RPMI7951 (cell line): ENCODE results near the gene CCDC126. TPM values are rescaled to one million over a fixed set of nuclear protein-coding genes. Genes with fewer than 3 reads are reported as not detected.
"Not testable (repeated sequence)": the region's sequence is repeated elsewhere in the genome, so short reads cannot be mapped to it uniquely, and the experiment has no call there.

Experiments
- DNase-seq: peaks from one replicate; pipeline ENCODE4 v3.0.0-alpha.2; 2012; ENCODE audit warnings: low read depth
- total RNA-seq: library from RNA; depleted of rRNA; stranded (reverse); fragments of >200 nt; shearing (Covaris generic); gene quantifications from 2 replicates; pipeline ENCODE4 v1.2.3, GENCODE V29; 2014; rRNA removed

The CCDC126 gene, protein sequence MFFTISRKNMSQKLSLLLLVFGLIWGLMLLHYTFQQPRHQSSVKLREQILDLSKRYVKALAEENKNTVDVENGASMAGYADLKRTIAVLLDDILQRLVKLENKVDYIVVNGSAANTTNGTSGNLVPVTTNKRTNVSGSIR
- total RNA-seq: 14.4 and 27.6 TPM in 2 replicates

DNA sequence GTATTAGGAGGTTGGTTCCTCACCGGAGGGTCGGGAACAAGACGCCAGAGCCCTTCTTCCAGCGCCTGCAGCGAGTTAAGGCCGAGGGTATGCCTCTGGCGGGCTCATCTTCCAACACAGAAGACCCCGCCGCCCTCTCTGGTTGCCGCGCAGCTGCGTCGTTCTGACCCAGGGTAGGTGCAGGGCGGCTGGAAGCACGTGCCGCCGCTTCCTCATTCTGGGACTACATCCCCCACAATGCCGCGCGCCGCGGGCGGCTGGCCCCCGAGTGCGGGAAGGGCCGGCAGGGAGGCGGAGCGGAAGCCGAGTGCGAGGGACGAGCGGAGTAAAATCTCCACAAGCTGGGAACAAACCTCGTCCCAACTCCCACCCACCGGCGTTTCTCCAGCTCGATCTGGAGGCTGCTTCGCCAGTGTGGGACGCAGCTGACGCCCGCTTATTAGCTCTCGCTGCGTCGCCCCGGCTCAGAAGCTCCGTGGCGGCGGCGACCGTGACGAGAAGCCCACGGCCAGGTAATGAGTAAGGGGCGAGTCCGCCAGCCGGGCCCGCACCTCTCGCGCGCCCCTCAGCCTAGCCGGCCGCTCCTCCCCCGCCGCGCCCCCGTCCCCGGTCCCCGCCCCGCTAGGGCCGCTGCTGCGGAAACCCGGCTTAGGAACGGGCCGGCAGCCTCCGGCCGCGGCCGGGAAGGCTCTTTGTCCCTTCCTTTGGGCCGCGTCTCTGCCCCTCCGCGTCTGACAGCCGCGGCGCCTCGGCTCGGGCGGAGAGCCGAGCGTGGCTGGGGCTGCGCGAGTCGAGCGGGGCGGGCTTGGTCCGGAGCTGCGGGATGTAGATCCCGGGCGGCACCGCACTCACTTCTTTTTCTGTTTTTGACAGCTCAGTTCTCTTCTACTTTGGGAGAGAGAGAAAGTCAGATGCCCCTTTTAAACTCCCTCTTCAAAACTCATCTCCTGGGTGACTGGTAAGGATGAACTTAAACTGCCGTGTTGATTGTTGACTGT lies at the start of gene CCDC126:
TSS of gene CCDC126 (plus strand) at position 289 of the 998 bp plus-strand sequence. CDS start 13,934 bp downstream, outside the sequence.
- peak; percentile 94 for DNase-seq

DNA sequence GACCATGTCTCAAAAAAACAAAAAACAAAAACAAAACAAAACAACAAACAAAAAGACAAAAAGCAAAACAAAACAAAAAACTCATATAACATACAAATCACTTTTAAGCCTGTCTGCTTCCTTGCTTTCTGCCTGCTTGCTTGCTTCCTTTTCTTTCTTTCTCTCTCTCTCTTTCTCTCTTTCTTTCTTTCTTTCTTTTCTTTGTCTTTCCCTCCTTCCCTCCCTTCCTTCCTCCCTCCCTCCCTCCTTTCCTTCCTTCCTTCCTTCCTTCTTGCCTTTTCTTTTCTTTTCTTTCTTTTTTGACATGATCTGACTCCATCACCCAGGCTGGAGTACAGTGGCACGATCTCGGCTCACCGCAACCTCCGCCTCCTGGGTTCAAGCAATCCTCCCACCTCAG lies 49.5 kb upstream of the CCDC126 start:
- DNase-seq: no peak

DNA sequence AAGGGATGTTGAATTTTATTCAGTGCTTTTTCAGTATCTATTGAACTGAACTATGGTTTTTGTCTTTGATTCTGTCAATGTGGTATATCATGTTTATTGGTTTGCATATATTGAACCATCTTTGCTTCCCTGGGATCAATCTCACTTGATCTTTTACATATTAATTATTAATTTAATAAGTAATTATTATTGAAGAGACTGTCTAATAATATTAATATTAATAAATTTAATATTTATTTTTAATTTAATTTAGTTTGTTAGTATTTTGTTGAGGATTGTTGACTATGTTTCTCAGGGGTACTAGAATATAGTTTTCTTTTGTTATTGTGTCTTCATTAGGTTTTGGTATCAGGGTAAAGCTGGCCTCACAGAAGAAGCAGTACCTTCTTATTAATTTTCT lies 38.9 kb upstream of the CCDC126 start:
- DNase-seq: no peak

DNA sequence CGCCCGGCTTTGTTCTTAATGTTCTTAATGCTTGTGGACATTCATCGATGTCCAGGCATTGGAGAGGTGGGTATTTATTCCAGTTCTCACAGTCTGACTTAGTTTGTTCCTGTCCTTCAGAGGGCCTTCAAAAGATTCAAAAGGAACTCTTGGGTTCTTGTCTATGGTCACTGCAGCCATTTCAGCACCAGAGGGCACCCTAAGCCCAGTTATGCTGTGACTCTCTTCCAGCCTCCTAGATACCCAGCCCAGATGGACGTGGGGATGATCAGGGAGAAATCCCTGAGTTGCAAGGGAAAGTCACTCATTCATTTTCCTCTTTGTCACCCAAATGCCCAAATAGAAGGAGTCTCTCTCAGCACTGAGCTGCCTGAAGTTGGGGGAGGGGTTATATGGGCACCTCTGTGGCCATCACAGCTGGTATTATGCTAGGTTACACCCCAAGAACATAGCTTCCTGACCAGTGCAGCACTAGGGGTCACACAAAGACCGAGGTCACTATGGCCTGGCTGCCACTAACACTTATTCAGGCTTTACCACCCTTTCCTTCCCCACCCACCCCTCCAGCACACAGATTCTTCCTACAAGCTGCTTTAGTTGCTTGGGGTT lies 26.5 kb upstream of the CCDC126 start:
- peak; percentile 82 for DNase-seq

DNA sequence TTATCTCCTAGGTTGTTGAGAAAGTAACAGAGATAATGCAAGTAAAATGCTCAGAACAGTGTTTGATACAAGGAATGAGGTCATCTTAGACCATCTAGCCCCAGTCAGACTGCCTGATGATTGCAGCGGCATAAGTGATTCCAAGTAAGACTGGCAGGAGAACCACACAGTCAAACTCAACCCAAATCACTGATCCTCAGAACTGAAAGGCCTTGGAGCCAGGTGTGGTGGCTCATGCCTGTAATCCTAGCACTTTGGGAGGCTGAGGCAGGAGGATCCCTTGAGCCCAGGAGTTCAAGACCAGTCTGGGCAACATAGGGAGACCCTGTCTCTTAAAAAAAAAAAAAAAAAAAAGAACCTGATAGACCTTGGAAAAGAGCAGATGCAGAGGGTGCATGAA lies 15.2 kb upstream of the CCDC126 start:
- not testable (repeated sequence) for DNase-seq

DNA sequence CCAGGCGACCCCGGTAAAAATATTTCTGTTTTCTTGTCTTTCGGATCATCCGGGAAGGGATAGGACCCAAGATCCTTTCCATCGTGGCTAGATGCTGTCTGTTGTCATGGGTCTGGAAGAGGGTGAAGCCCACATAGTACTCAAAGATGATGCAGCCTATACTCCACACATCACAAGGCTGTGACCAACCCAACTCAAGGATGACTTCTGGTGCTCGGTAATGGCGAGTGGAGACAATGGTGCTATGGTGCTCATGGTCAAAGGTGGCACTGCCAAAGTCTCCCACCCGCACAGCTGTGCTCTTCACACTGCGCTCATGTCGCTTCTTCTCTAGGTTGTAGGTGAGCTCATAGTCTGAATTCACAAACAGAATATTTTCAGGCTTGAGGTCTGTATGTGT lies 11.9 kb upstream of the CCDC126 start:
- not testable (repeated sequence) for DNase-seq

DNA sequence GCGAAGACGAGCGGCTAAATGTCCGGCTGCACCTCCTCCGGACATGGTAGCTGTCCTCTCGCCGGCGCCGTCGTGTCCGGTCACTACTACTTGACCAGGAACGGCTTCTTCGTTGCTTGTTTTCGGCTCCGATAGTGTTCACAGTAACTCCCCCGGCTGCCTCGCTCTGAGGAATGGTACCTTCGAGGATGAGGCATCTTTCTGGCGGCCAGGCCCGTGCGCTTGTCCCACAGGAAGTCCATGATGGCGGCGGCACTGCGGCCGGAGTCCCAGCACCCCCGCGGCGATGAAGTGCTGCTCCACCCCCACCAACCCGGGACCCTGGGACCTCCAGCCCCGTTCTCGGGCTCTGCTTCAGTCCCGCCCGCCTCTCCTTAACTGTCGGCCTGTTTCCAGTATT lies 11.0 kb upstream of the CCDC126 start:
- DNase-seq: no peak

DNA sequence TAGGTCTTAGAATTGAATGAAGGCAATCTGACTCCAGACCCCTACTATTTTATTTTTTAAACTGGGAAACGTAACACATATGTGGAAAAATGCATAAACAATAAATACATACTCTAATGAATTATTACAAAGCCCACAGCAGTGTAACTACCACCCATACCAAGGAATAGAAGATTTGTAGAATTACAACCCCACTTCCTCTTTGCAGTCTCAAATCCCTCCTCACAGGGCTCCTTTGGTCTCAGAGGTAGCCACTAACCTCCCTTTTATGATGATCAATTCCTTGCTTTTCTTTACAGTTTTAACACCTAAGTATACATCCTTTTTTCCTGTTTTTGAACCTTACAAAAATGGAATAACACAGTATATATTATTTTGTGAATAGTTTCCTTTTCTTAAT lies 6.7 kb upstream of the CCDC126 start:
- DNase-seq: no peak

DNA sequence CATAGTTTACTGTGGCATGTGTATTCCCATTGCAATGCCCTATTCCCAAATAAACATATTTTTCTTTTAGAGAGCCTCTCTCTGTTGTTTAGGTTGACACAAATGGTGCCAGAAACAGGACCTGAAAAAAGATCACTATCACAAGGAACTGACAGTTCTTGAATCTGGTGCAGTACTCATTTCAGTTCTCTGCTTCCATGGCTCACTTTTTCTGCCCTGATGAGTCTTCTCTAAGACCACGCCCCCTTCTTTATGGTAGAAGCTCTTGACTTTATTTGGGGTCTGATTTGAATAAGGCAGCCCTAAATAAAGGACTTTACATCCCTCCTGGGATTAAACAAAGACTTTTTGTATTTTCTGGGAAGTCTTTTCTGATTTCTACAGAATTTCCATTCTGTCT lies 3.5 kb upstream of the CCDC126 start:
- peak; percentile 7 for DNase-seq

DNA sequence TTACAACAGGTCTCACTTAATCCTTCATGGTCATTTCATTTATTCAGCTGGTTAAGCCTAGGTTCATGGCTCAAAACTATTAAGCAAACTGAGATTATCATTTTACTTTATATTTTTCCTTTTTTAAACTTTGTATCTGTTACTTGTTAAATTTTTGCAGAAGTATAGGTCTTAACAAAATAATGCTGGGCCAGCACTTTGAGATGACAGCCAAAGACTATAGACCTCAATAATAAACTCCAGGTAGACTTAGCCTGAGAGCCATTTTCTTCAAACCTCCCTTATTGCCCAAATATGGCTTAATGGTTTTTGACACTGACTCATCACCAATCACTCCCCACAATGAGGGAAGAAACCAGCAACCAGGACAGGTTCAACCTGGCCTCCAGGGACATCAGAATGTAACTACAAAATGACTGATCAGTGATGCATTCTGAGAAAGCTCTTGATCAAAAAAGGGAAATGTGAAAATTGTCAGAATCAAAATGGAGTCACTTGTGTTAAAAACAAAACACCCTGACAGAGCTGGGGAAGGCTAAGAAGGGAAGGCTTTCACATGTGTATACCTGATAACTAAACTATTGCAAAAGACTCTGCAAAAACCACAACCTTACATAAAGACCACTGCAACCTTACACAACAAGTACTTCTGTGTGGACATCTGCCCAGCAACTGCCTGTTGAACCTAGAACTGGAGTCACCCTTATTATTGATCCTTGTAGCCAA lies 2.1 kb upstream of the CCDC126 start:
- peak; percentile 24 for DNase-seq

DNA sequence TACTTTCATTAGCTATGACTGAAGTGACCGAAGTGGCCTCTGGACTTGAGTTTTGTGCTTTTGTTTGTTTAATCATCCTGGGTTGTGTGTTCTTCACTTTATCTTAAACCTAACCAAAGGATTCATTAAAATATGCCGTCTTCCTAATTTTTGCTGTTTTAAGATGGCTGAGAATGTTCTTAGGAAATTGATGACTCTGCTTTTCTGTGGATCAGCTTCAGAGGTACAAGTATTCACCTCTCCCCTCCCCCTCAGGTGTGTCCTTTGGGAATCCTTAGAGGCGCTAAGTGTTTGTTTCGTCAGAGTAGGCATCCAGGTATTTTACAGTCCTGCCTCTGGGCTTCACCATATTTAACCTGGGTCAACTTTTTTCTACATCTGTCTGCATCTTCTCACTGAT lies 1.1 kb downstream of the CCDC126 start:
- DNase-seq: no peak

DNA sequence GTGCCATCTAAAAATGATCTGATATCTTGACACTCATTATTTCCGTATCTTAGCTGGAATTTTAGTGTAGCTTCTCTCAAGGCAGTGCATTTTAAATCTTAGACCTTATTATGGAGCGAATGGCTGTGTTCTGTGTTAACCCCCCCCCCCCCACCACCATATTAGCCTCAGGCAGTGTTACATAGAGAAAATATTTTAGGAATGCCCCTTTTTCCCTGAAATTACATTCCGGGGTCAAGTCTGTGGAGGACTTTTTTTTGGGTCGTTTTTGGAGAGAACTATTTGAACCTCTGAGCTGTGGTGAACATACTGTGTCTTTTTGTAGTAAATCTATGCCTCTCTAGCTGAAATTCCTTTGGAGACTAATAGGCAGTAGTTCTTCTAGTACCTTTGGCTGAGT lies 3.1 kb downstream of the CCDC126 start:
- DNase-seq: peak; percentile 59

DNA sequence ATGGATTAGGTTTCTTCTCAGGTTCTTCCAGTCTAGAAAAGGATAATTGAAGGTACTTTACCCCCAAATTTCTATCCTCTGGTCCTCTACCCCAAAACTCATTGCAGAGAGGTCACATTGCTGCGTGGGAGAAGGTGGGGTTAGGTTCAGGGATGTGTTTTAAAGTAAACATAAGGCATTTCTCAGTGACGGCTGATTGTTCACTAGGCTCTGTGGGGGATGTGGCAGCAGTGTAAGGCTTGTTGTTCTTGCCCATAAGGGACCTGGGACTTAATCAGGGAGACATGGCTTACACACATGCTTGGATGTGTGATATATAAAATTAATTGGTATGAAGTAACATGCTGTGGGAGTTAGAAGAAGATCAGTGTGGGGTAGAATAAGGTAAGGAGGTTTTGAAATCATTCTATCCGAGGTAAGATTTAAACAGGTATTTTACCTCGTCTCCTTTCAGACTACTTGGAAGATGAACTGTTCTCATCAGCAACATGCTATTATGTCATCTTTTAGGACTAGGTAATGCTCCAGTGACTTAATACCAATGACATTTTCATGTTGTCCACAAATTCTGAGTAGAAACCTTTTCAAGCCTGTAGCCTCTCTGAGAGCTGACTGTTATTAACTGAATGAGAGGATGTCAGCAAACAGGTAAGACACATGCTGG lies 6.6 kb downstream of the CCDC126 start:
- no peak for DNase-seq

DNA sequence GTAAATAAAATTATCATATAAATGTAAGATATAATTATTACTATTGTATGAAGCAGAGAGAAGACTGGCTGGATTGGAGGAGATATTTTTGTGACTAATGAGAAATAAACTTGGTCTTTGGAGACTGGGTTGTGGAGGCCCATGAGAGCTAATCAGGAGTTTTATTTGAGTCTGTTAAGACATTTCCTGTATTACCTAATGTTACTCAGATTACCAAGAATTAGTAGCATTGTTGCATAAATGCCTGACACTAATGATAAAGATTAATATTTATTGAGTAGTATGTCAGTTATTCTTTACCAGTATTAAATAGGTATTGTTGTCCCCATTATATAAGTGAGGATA lies 7.1 kb downstream of the CCDC126 start:
- DNase-seq: no peak

DNA sequence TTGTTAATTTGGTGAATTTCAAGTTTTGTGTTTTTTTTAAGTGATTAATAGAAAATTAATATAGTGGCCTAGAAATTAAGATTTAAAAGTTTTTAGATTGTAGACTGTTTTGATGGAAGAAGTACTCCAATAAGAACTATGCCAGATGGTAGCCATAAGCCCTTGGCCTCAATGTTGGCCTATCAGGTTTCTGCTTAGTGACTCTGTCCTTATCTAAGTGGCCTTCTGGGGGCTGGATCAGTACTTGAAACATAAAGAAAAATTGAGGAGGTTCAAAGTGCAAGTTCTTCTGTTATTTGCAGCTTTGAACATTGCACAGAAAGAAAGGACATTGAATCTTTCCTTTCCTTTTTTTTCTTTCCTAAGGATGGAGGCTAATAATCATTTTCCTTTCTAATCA lies 9.9 kb downstream of the CCDC126 start:
- no peak for DNase-seq

DNA sequence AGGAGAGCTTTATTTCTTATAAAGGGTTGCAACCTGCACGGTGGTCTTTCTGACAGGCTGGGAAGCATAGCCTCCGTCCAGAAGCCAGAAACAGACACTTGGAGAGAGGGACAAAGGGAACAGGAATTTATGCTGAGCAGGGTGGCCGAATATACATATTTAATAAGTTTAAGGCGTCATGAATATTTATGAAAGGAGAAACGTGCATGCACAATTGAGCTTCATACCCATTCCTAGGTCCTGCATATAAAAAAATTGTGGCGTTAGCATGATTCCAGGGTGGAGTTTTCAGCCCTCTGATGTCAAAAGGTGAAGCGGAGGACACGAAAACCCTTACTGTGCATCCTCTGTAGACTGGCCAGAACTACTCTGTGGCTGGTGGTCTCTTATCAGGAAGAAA lies 10.7 kb downstream of the CCDC126 start:
- no peak for DNase-seq

DNA sequence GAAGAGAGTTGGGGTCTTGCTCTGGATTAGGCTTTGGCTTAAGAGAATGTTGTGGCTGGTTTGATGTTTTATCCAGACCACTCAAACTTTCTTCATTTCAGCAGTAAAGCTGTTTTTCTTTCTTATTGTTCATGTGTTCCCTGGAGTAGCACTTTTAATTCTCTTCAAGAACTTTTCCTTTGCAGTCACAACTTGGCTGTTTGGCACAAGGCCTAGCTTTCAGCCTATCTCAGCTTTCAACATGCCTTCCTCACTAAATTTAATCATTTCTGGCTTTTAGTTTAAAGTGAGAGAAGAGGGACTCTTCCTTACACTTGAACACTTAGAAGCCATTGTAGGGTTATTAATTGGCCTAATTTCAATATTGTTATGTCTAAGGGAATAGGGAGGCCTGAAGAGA lies 18.1 kb downstream of the CCDC126 start:
- no peak for DNase-seq

DNA sequence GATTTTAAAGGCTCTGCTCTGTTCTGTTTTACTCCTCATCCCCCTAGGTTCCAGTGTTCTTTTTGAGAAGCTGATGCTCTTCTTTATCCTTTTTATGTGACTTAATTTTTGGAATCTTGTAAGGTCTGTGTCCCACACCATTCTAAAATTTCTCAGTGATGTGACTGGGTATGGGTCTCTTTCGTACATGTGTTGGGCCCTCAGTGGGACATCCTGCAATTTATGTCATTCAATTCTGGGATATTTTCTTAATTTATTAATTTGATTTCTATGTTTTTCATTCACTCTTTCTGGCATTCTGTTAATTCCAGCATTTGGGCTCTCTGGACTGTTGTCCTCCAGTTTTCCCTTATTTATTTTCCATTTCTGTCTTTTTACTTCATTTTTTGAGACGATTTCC lies 19.4 kb downstream of the CCDC126 start:
- no peak for DNase-seq

DNA sequence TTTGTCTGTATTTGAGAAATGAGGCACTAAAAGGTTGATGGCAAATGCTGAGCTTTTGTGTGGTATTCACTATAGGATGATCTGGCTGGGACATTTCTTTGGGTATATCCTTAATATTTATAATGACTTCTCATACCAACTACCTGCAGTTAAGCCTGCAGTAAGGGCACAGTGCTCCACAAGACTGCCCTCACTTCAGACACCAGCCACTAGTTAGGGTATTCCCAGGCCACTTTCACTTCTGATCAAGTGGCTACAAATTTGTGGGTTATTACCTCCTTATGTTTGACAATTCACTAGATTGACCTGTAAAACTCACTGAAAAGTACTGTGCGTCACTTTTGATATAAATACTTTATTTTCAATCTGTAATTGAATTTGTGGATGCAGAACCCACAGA lies 20.3 kb downstream of the CCDC126 start:
- DNase-seq: no peak

DNA sequence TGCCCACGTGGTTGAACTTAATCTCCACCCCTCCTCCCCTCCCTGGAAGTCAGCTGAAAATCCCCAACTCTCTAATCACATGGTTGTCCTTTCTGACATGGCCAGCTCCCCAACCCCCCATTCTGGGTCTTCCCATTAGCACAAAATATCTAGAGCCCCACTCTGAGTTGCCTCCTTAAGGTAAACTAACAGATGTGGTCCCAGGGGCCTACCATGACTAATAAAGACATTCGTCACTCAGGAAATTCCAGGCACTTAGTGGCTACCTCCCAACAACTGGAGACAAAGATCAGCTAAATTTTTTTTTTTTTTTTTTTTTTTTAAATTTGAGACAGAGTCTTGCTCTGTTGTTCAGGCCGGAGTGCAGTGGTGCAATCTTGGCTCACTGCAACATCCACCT lies 21.1 kb downstream of the CCDC126 start:
- peak; percentile 77 for DNase-seq

DNA sequence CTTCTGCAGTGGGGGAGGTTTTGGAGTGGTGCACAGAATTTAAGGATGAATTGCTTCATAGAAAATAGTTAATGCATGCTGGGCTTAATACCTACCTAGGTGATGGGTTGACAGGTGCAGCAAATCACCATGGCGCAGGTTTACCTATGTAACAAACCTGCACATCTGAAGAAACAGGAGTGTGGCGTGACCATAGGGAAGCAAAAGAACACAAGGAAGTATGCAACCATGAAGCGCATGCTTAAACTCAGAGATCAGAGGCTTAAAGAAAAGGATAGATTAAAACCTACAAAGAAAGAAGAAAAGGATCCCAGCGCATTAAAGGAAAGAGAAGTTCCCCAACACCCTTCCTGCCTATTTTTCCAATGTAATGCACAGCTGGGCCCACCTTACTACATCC lies 22.0 kb downstream of the CCDC126 start:
- DNase-seq: no peak

DNA sequence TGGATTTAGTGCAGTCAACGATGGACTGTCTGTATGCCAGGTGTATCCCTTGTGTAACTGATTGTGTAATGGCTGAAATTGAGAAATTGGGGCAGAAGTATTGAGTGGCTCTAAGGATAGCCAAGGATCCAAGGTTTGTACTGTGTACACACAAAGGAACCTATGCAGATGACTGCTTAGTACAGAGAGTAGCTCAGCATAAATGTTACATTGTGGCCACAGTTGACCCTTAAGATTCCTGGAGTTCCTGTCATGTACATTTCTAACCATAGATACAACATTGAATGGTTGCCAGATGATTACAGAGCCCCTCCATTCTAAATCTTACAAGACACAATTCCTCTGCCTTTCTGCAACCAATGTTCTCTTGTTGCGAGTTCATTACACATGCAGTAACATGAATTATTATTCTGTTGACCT lies 25.3 kb downstream of the CCDC126 start:
- peak; percentile 22 for DNase-seq
